ENCODE results near the gene RAB5IF.

DNA sequence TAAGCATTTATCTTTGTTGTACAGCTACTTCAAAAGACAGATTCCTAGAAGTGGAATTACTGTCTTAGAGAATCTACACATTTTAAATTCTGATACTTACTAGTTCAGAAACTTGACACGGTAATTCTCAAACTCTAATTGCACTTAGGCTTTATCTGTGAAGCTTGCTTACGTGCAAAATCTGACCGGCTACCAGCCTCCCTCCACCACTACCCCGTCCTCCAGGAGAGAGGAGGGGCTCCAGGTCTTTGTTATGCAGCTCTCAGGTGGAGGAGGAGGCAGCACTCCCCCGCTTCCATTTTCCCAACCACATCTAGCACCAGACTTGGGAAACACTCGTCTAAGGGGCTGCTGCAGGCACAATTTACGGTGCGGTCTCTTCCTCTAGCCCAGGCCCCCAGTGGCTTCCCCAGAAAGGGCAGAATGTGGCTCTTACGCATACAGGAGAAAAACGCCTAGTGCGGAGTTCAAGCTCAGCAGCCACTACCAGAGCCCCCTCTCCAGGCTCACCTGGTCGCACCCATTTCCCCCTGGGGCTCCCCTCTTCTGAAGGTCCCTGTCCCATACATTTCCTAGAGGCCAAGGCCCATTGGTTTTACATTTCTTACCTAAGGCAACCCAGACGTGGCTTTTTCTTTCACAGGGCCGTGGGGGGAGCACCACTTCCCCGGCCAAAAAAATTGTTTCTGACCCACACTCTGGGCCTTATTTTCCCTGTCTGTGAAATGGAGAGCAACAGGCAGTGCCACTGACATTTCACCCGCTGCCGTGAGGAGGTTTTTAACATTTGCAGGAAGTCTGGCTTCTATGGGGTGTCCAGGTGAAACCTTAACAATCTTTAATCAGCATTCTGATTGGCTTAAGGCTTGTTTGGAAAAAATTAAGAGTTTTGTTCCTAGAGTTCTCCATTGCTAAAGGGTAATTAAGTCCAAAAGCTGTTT lies 33.7 kb upstream of the RAB5IF start:
- TF ChIP-seq POLR2AphosphoS5 (IDR thresholded peaks at IDR 0.05; ENCODE audit: low read depth, low read length) (no peak), SIN3A (IDR thresholded peaks at IDR 0.05; ENCODE audit: borderline replicate concordance, insufficient read depth, low read depth, low read length) (no peak), TCF7L2 (IDR thresholded peaks at IDR 0.05; ENCODE audit: low read depth, low read length) (no peak)
- TF ChIP-seq, protein P1, sequence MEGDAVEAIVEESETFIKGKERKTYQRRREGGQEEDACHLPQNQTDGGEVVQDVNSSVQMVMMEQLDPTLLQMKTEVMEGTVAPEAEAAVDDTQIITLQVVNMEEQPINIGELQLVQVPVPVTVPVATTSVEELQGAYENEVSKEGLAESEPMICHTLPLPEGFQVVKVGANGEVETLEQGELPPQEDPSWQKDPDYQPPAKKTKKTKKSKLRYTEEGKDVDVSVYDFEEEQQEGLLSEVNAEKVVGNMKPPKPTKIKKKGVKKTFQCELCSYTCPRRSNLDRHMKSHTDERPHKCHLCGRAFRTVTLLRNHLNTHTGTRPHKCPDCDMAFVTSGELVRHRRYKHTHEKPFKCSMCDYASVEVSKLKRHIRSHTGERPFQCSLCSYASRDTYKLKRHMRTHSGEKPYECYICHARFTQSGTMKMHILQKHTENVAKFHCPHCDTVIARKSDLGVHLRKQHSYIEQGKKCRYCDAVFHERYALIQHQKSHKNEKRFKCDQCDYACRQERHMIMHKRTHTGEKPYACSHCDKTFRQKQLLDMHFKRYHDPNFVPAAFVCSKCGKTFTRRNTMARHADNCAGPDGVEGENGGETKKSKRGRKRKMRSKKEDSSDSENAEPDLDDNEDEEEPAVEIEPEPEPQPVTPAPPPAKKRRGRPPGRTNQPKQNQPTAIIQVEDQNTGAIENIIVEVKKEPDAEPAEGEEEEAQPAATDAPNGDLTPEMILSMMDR (IDR thresholded peaks at IDR 0.05), result no peak
- TF ChIP-seq, protein P2, sequence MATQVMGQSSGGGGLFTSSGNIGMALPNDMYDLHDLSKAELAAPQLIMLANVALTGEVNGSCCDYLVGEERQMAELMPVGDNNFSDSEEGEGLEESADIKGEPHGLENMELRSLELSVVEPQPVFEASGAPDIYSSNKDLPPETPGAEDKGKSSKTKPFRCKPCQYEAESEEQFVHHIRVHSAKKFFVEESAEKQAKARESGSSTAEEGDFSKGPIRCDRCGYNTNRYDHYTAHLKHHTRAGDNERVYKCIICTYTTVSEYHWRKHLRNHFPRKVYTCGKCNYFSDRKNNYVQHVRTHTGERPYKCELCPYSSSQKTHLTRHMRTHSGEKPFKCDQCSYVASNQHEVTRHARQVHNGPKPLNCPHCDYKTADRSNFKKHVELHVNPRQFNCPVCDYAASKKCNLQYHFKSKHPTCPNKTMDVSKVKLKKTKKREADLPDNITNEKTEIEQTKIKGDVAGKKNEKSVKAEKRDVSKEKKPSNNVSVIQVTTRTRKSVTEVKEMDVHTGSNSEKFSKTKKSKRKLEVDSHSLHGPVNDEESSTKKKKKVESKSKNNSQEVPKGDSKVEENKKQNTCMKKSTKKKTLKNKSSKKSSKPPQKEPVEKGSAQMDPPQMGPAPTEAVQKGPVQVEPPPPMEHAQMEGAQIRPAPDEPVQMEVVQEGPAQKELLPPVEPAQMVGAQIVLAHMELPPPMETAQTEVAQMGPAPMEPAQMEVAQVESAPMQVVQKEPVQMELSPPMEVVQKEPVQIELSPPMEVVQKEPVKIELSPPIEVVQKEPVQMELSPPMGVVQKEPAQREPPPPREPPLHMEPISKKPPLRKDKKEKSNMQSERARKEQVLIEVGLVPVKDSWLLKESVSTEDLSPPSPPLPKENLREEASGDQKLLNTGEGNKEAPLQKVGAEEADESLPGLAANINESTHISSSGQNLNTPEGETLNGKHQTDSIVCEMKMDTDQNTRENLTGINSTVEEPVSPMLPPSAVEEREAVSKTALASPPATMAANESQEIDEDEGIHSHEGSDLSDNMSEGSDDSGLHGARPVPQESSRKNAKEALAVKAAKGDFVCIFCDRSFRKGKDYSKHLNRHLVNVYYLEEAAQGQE (IDR thresholded peaks at IDR 0.05; ENCODE audit: insufficient read depth in 1 of 2, low read depth in 2 of 2, low read length in 1 of 2), result no peak

Data from Panc1 (cell line).